ENCODE results near the gene P2RY2. TPM values are rescaled to one million over a fixed set of nuclear protein-coding genes. Genes with fewer than 3 reads are reported as not detected.

Gene P2RY2
- total RNA-seq (2022; extraction: Qiagen RNA extraction), result 10.3 to 13.0 TPM (median 11.8 TPM) in 5 replicates

DNA sequence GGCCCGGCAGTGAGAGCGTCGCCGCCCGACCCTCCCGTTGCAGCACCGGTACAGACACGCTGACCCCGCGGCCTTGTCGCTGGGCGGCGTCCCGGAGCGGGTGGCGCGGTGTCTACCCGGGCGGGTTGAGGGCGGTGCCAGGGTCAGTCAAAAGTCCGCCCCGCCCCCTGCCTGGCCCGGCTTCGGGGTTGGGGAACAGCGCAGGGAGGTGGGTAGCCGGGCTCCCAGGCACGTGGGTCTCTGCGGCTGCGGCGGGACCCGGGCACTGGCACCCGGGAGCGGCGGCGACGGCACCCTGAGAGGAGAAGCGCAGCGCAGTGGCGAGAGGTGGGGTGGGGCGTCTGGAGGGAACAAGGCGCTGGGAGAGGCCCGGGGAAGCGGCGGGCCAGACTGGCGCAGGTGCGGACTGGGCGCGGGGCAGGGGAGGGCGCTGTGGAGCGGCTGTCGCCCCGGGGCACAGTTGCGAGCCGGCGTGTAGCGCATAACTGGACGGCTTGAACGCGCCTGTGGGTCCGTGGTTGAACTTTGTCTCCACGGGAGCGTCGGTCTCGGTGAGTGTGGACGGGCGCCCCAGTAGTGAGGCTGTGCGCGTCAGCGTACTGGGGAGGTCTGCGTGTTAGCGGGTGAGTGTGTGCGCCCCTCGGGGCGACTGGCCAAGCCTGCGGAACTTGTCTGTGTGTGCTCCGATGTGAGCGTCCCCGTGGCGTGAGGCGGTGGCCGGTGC, at the start of gene P2RY2:
Gene P2RY2 (plus strand): TSS at position 176 of the 724 bp plus-strand sequence. CDS start 15,879 bp downstream, outside the sequence.

DNA sequence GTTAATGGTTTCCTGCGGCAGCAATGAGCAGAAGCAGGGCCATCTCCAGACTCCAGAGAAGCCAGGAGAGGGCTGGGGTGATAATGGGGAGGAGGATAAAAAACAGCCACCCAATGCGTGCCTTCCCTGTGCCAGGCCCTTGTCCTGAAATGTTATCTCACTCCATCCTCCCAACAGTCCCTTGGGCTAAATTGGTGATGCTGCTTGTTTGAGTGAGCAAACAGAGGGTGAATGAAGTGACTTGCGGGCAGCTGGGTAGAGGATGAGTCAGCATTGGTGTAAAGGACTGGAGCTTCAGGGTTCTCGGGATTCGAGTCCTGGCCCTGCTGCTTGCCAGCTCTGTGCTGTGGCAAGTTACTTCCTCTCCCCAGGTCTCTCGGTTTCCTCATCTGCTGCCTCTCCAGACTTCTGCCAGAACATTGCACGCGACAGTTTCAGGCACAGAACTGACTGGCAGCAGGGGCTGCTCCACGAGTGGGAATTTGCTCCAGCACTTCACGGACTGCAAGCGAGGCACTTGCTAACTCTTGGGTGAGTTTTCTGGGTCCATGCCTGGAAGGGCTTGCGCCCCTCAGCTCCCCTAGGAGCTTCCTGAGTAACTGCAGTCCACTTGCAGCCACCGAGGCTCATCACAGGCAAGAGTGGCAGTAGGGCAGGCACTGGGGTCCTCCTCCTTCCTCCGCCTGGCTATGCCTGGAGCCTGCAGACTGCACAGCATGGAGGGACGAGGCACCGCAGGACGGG, 54.0 kb downstream of the P2RY2 start, which contains the start of gene P2RY6:
Gene P2RY6 (plus strand): TSS at position 403 of the 744 bp plus-strand sequence. CDS start 24,181 bp downstream, outside the sequence.

Other genes with a start within 250 kb of the P2RY2 start
- 7.0 to 10.8 TPM (median 8.9 TPM) in 5 replicates for gene FCHSD2, start 76.0 kb upstream of the P2RY2 start, total RNA-seq (2022; extraction: Qiagen RNA extraction)
- 4.1 to 8.1 TPM (median 6.4 TPM) in 5 replicates for gene P2RY6, start 54.1 kb downstream of the P2RY2 start, total RNA-seq (2022; extraction: Qiagen RNA extraction)
- 9.5 to 12.1 TPM (median 10.7 TPM) in 5 replicates for gene ARHGEF17, start 90.0 kb downstream of the P2RY2 start, total RNA-seq (2022; extraction: Qiagen RNA extraction)
- 5.6 to 8.0 TPM (median 7.6 TPM) in 5 replicates for gene RELT, start 158.1 kb downstream of the P2RY2 start, total RNA-seq (2022; extraction: Qiagen RNA extraction)